MCF 10A (cell line): ENCODE measurements around the gene GRB14. TPM values are rescaled to one million over a fixed set of nuclear protein-coding genes. Genes with fewer than 3 reads are reported as not detected.

Source experiments
- BruUV-seq: library from RNA; stranded (reverse); fragments of 400-500 nt; replicated peaks from 2 replicates; lab custom pipeline; 2021; lab: Mats Ljungman, UMichigan
- CTCF ChIA-PET: fragments of 300-600 bp; sonication (Branson Sonifier 250); formaldehyde crosslinking; extraction: SDS; loops from one replicate; lab custom pipeline; 2021; ENCODE audit warnings: antibody characterized with exemption, inconsistent platforms; lab: Yijun Ruan, JAX
- POLR2A ChIA-PET: fragments of 300-600, 350-650 bp; sonication (Branson Sonifier 250); formaldehyde crosslinking; extraction: SDS; loops from one replicate; lab custom pipeline; 2020; ENCODE audit warnings: antibody characterized with exemption, inconsistent platforms; lab: Yijun Ruan, JAX
- DNase-seq: peaks from one replicate; pipeline ENCODE4 v3.0.0-alpha.2; 2018; ENCODE audit not compliant: unreplicated experiment
- H3K27ac Mint-ChIP-seq: one replicate; pipeline ENCODE4 v1.8.0; 2022; ENCODE audit warnings: mild to moderate bottlenecking, low read depth, mixed read lengths; ENCODE audit not compliant: unreplicated experiment
- H3K27me3 Mint-ChIP-seq: one replicate; pipeline ENCODE4 v1.8.0; 2022; ENCODE audit warnings: mixed read lengths; ENCODE audit not compliant: insufficient read depth, unreplicated experiment
- H3K36me3 Mint-ChIP-seq: one replicate; pipeline ENCODE4 v1.8.0; 2022; ENCODE audit warnings: mild to moderate bottlenecking, moderate library complexity, mixed read lengths; ENCODE audit not compliant: insufficient read depth, unreplicated experiment
- H3K4me1 Mint-ChIP-seq: one replicate; pipeline ENCODE4 v1.8.0; 2022; ENCODE audit warnings: mixed read lengths; ENCODE audit not compliant: insufficient read depth, unreplicated experiment
- H3K4me3 Mint-ChIP-seq: one replicate; pipeline ENCODE4 v1.8.0; 2022; ENCODE audit warnings: mild to moderate bottlenecking, moderate library complexity, mixed read lengths; ENCODE audit not compliant: unreplicated experiment
- H3K9me3 Mint-ChIP-seq: one replicate; pipeline ENCODE4 v1.8.0; 2022; ENCODE audit warnings: mixed read lengths; ENCODE audit not compliant: unreplicated experiment
- CTCF ChIP-seq: fragments of 200-600 bp; IDR thresholded peaks from one replicate; pipeline ENCODE4 v1.8.0; 2022; ENCODE audit warnings: antibody characterized with exemption, mild to moderate bottlenecking; ENCODE audit not compliant: unreplicated experiment
- intact Hi-C: fragments of 100-400 bp; cut with micrococcal nuclease; formaldehyde crosslinking; loops from 2 replicates; pipeline ENCODE4 v1.14.1; 2022
- total RNA-seq: library from RNA; stranded (reverse); gene quantifications from 2 replicates; pipeline ENCODE4 v1.2.3, GENCODE V29; 2022

Gene GRB14
- total RNA-seq, 1 experiment from 2014 or later = 2.0 TPM

GRCh38 chr2:164597983-164598382, 23.3 kb downstream of the GRB14 start:
- POLR2A ChIA-PET = interaction anchor here (1.0 kb wide), 1 partner anchor 54 kb away, joined by 3 read pairs; no protein-coding TSS in a partner anchor
- no peak overlapping the region for H3K4me3 Mint-ChIP-seq
- H3K27me3 Mint-ChIP-seq = no peaks in the 10 kb centered on the region
- intact Hi-C loops = no loop called here
- no TSS peak for BruUV-seq
- no peaks in the 10 kb centered on the region for H3K36me3 Mint-ChIP-seq
- peaks cover 8% of the 10 kb centered on the region for H3K4me1 Mint-ChIP-seq
- H3K9me3 Mint-ChIP-seq = no peaks in the 10 kb centered on the region
- CTCF ChIA-PET = interaction anchor here (0.6 to 6.5 kb wide), 6 partner anchors 37 to 1682 kb away, joined by 3 to 67 read pairs (median 4); no protein-coding TSS in a partner anchor
- no peak overlapping the region for H3K27ac Mint-ChIP-seq
- no peak for TF ChIP-seq CTCF
- no peak for DNase-seq

GRCh38 chr2:164595031-164595430, 26.3 kb downstream of the GRB14 start:
- no peaks in the 10 kb centered on the region for H3K27me3 Mint-ChIP-seq
- ChIA-PET CTCF (interaction anchor here (1.1 to 6.5 kb wide), 2 partner anchors 34 to 35 kb away, joined by 4 to 67 read pairs; no protein-coding TSS in a partner anchor), POLR2A (interaction anchor here (0.7 kb wide), 1 partner anchor 14 kb away, joined by 3 read pairs; no protein-coding TSS in a partner anchor)
- peaks cover 8% of the 10 kb centered on the region for H3K4me1 Mint-ChIP-seq
- DNase-seq = no peak
- no peak for TF ChIP-seq CTCF
- no peak overlapping the region for H3K27ac Mint-ChIP-seq
- no peaks in the 10 kb centered on the region for H3K36me3 Mint-ChIP-seq
- intact Hi-C loops = no loop called here
- H3K4me3 Mint-ChIP-seq = no peak overlapping the region
- BruUV-seq = no TSS peak
- H3K9me3 Mint-ChIP-seq = no peaks in the 10 kb centered on the region

- no peak for TF ChIP-seq CTCF
- Mint-ChIP-seq H3K27me3 (no peaks in the 10 kb centered on the region), H3K4me1 (peaks cover 8% of the 10 kb centered on the region), H3K9me3 (no peaks in the 10 kb centered on the region), H3K36me3 (no peaks in the 10 kb centered on the region), H3K27ac (no peak overlapping the region), H3K4me3 (no peak overlapping the region)
- no TSS peak for BruUV-seq
- intact Hi-C loops = no loop called here
- POLR2A ChIA-PET = no interaction called here
- DNase-seq = no peak
- CTCF ChIA-PET = interaction anchor here (1.1 kb wide), 1 partner anchor 34 kb away, joined by 4 read pairs; no protein-coding TSS in a partner anchor
These were observed 27.3 kb downstream of the GRB14 start for GRCh38 chr2:164593959-164594358.

- ChIA-PET POLR2A (no interaction called here), CTCF (no interaction called here)
- intact Hi-C loops = no loop called here
- Mint-ChIP-seq H3K9me3 (no peaks in the 10 kb centered on the region), H3K27me3 (no peaks in the 10 kb centered on the region), H3K4me3 (no peak overlapping the region), H3K36me3 (no peaks in the 10 kb centered on the region), H3K27ac (no peak overlapping the region), H3K4me1 (peaks cover 8% of the 10 kb centered on the region)
- TF ChIP-seq CTCF = no peak
- BruUV-seq = no TSS peak
- DNase-seq = no peak
These were observed 27.7 kb downstream of the GRB14 start for GRCh38 chr2:164593541-164593940.
